ENCODE data around the gene KCNK1. TPM values are rescaled to one million over a fixed set of nuclear protein-coding genes. Genes with fewer than 3 reads are reported as not detected.
A peak's percentile ranks its signal among the peaks of the same experiment; 100 is the strongest.

Gene KCNK1
- total and polyA plus RNA-seq, 3 experiments from 2014 or later, result 1.1 to 1.4 TPM; not detected in 1

DNA sequence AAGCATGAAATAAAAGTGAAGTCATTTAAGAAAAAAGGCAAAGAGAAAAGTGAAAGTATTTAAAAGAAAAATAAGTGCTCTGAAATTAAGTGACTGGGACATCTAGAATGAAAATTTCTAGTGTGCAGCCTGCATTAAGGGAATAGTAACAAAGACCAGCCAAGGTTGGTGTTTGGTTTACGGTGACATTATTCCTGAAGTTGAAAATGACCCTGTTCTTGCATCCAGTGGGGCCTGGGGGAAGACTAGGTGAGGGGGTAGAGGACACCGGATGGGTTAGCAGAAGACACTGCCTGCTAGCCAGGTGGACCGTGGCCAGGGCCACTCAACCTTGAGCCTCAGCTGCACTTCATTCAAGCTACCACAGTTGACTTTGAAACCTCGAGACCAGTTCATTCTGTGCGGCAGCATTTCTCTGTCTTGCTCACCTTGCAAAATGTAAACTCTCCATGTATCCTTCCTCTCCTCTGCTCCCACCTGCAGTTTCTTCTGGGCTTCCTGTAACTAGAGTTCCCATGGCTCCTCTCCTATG is 14.3 kb upstream of the KCNK1 start:
- H3K4me1 ChIP-seq (ENCODE audit: insufficient read depth, low read length), result no peaks in the 10 kb centered on the region
- Mint-ChIP-seq H3K27ac (peak overlapping the region in 1 of 8 donors; percentile 58), H3K4me3 (peak overlapping the region in 3 of 7 donors; percentile 13 to 54 (median 22)), H3K36me3 (no peaks in the 10 kb centered on the region), H3K27me3 (peaks cover 1 to 13% of the 10 kb centered on the region in 2 donors), H3K4me1 (peaks cover 6 to 30% (median 19%) of the 10 kb centered on the region in 3 donors), H3K9me3 (peaks cover 0 to 4% (median 0%) of the 10 kb centered on the region in 5 donors)
- ChIA-PET POLR2A (no interaction called here), CTCF (no interaction called here)
- no peaks in the 10 kb centered on the region for H3K9me3 ChIP-seq (ENCODE audit: low read length)
- DNase-seq, result no peak
- H3K27ac ChIP-seq (ENCODE audit: low read depth, low read length), result no peak overlapping the region
- no peak overlapping the region for H3K4me3 ChIP-seq (ENCODE audit: low read length)
- no peaks in the 10 kb centered on the region for H3K27me3 ChIP-seq (ENCODE audit: insufficient read depth, low read length, poor library complexity, severe bottlenecking)
- H3K36me3 ChIP-seq (ENCODE audit: insufficient read depth, low read length), result no peaks in the 10 kb centered on the region

DNA sequence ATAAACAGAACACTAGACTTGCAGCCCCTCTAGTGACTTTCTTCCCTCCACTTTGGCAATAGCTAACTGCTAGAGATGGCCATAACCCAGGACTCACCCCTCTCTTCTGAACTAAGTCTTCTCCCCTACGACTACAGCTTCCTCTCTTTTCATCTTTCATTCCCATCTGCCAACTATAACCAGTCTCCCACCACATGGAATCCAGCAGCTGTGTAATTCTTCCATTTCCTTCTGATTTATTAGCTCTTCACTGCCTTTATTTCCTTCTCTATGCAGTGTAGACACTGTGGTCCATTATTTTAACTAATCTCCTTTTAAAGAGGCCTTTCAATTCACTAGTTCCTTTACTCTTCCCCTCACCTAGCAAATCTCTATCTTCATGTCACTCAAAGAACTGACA is 13.4 kb upstream of the KCNK1 start:
- no peak overlapping the region for H3K4me3 Mint-ChIP-seq
- Histone ChIP-seq H3K36me3 (ENCODE audit: insufficient read depth, low read length) (no peaks in the 10 kb centered on the region), H3K27ac (ENCODE audit: low read depth, low read length) (no peak overlapping the region), H3K4me3 (ENCODE audit: low read length) (no peak overlapping the region), H3K27me3 (ENCODE audit: insufficient read depth, low read length, poor library complexity, severe bottlenecking) (no peaks in the 10 kb centered on the region), H3K9me3 (ENCODE audit: low read length) (no peaks in the 10 kb centered on the region), H3K4me1 (ENCODE audit: insufficient read depth, low read length) (no peaks in the 10 kb centered on the region)
- POLR2A ChIA-PET, result no interaction called here
- H3K9me3 Mint-ChIP-seq, result peaks cover 0 to 4% (median 0%) of the 10 kb centered on the region in 5 donors
- no peaks in the 10 kb centered on the region for H3K36me3 Mint-ChIP-seq
- H3K27ac Mint-ChIP-seq, result no peak overlapping the region
- CTCF ChIA-PET, result no interaction called here
- DNase-seq, result no peak
- peaks cover 1 to 10% of the 10 kb centered on the region in 2 donors for H3K27me3 Mint-ChIP-seq
- H3K4me1 Mint-ChIP-seq, result peaks cover 6 to 30% (median 19%) of the 10 kb centered on the region in 3 donors

DNA sequence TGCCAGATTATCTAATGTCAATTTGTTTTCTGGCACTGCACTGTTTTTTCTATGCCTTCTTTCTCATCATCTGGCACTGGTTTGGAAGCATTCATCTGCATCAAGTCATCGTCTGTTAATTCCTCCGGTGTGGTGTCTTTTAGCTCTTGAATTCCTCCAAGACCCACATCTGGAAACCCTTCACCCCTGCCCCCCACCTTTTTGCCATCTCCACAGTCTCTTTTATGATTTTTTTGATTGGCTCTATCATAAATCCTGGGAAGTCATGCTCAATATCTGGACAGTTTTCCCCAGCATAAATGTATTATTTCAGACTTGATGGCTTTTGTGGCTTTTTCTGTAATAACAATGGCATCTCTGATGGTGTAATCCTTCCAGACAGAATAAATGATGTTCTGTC is 10.4 kb upstream of the KCNK1 start:
- DNase-seq, result no peak
- Histone ChIP-seq H3K4me3 (ENCODE audit: low read length) (no peak overlapping the region), H3K27me3 (ENCODE audit: insufficient read depth, low read length, poor library complexity, severe bottlenecking) (no peaks in the 10 kb centered on the region), H3K4me1 (ENCODE audit: insufficient read depth, low read length) (no peaks in the 10 kb centered on the region), H3K27ac (ENCODE audit: low read depth, low read length) (no peak overlapping the region), H3K36me3 (ENCODE audit: insufficient read depth, low read length) (no peaks in the 10 kb centered on the region), H3K9me3 (ENCODE audit: low read length) (no peaks in the 10 kb centered on the region)
- H3K4me1 Mint-ChIP-seq, result peaks cover 6 to 22% (median 17%) of the 10 kb centered on the region in 3 donors
- H3K27me3 Mint-ChIP-seq, result peaks cover 1 to 15% of the 10 kb centered on the region in 2 donors
- H3K36me3 Mint-ChIP-seq, result no peaks in the 10 kb centered on the region
- H3K27ac Mint-ChIP-seq, result no peak overlapping the region
- H3K9me3 Mint-ChIP-seq, result peaks cover 0 to 3% (median 0%) of the 10 kb centered on the region in 5 donors
- ChIA-PET CTCF (no interaction called here), POLR2A (no interaction called here)
- H3K4me3 Mint-ChIP-seq, result no peak overlapping the region

DNA sequence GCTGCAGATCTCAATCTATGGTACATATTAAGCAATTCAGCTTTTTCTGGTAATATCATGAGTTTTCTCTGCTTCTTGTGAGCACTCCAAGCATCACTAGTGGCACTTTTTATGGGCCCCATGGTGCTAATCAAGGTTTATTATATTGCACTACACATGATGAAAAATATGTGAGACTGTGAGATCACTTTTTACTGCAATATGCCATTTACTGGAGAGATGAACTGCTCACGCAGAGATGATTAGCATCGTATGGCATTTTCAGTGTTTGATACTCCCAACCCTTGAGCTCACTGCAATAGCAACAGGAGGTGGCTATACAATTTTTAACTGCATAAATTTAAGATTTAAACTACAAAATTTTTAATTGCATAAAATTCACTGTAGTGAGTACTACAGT is 8.7 kb upstream of the KCNK1 start:
- peaks cover 0 to 3% (median 0%) of the 10 kb centered on the region in 5 donors for H3K9me3 Mint-ChIP-seq
- no peaks in the 10 kb centered on the region for H3K36me3 ChIP-seq (ENCODE audit: insufficient read depth, low read length)
- H3K27ac ChIP-seq (ENCODE audit: low read depth, low read length), result no peak overlapping the region
- H3K4me3 Mint-ChIP-seq, result no peak overlapping the region
- H3K9me3 ChIP-seq (ENCODE audit: low read length), result no peaks in the 10 kb centered on the region
- H3K4me3 ChIP-seq (ENCODE audit: low read length), result no peak overlapping the region
- CTCF ChIA-PET, result no interaction called here
- no peak for DNase-seq
- H3K27me3 ChIP-seq (ENCODE audit: insufficient read depth, low read length, poor library complexity, severe bottlenecking), result no peaks in the 10 kb centered on the region
- no peaks in the 10 kb centered on the region for H3K36me3 Mint-ChIP-seq
- H3K4me1 Mint-ChIP-seq, result peaks cover 0 to 5% (median 3%) of the 10 kb centered on the region in 3 donors
- POLR2A ChIA-PET, result no interaction called here
- peaks cover 7 to 25% of the 10 kb centered on the region in 2 donors for H3K27me3 Mint-ChIP-seq
- H3K27ac Mint-ChIP-seq, result no peak overlapping the region
- no peaks in the 10 kb centered on the region for H3K4me1 ChIP-seq (ENCODE audit: insufficient read depth, low read length)

DNA sequence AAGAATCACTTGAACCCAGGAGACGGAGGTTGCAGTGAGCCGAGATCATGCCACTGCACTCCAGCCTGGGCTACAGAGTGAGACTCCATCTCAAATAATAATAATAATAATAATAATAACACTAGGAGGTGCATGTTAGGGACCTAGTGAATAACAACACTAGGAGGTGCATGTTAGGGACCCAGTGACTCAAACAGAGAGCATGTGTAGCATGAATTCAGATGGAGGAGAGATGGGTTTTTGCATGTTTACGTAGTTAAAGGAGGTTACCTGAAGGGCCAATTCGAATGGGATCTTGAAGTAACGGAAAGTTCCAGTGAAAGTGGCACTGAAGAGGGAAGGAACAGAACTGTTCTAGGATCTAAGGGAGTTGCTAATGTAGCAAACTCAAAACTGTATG is 7.1 kb upstream of the KCNK1 start:
- H3K27ac Mint-ChIP-seq, result no peak overlapping the region
- H3K4me1 ChIP-seq (ENCODE audit: insufficient read depth, low read length), result no peaks in the 10 kb centered on the region
- peaks cover 0 to 3% (median 0%) of the 10 kb centered on the region in 5 donors for H3K9me3 Mint-ChIP-seq

DNA sequence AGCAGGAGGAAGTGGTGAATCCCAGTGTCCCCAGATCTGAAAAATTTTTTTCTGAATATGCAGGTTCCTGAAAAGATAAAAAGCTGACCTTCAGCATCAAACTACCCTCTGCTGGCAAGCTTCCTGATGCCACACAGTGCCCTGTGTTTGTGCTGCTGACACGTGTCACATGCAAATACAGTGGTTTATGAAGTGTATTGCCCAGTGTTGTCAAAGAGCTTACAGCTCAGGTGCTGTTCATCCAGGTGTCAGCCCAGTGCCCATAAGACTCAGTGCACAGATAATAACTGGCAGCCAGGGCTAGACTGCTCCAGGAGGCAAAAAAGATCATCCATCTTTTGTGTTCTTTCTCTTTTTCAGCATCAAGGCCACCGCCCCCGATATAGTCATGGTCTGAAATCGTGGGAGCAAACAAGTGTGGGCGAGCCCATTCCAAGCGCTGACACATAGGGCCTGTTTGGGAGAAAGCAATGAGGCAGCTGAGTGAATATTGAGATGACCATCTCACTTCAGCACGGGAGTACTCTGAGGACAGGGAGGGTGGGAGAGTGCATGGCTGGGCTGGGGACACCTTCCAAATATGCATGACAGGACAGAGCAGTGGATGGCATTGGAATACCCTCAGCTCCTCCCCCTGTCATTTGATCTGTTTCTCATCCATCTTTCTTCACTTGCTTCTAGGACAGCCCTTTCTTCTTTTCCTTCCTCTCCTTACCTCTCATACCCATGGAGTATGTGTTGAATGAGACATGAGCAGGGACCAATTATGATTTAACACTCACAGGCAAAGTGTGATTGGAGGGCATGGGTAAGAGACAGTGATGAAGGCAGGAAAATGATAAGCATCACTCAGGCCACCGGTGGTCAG is 6.4 kb upstream of the KCNK1 start:
- Histone ChIP-seq H3K4me3 (ENCODE audit: low read length) (no peak overlapping the region), H3K36me3 (ENCODE audit: insufficient read depth, low read length) (no peaks in the 10 kb centered on the region), H3K27me3 (ENCODE audit: insufficient read depth, low read length, poor library complexity, severe bottlenecking) (no peaks in the 10 kb centered on the region), H3K27ac (ENCODE audit: low read depth, low read length) (no peak overlapping the region), H3K9me3 (ENCODE audit: low read length) (no peaks in the 10 kb centered on the region), H3K4me1 (ENCODE audit: insufficient read depth, low read length) (no peaks in the 10 kb centered on the region)
- Mint-ChIP-seq H3K27me3 (peaks cover 18 to 37% of the 10 kb centered on the region in 2 donors), H3K9me3 (peaks cover 0 to 3% (median 0%) of the 10 kb centered on the region in 5 donors), H3K4me3 (no peak overlapping the region), H3K4me1 (no peaks in the 10 kb centered on the region), H3K27ac (no peak overlapping the region), H3K36me3 (peaks cover 0 to 2% (median 0%) of the 10 kb centered on the region in 3 donors)
- no peak for DNase-seq
- CTCF ChIA-PET, result no interaction called here
- POLR2A ChIA-PET, result no interaction called here

More for the DNA sequence above, 7.1 kb upstream of the KCNK1 start:
- no peak overlapping the region for H3K4me3 Mint-ChIP-seq
- Histone ChIP-seq H3K9me3 (ENCODE audit: low read length) (no peaks in the 10 kb centered on the region), H3K27me3 (ENCODE audit: insufficient read depth, low read length, poor library complexity, severe bottlenecking) (no peaks in the 10 kb centered on the region), H3K4me3 (ENCODE audit: low read length) (no peak overlapping the region), H3K27ac (ENCODE audit: low read depth, low read length) (no peak overlapping the region), H3K36me3 (ENCODE audit: insufficient read depth, low read length) (no peaks in the 10 kb centered on the region)
- DNase-seq, result no peak
- H3K27me3 Mint-ChIP-seq, result peaks cover 12 to 30% of the 10 kb centered on the region in 2 donors
- POLR2A ChIA-PET, result no interaction called here
- H3K4me1 Mint-ChIP-seq, result no peaks in the 10 kb centered on the region
- H3K36me3 Mint-ChIP-seq, result peaks cover 0 to 2% (median 0%) of the 10 kb centered on the region in 3 donors
- CTCF ChIA-PET, result no interaction called here

DNA sequence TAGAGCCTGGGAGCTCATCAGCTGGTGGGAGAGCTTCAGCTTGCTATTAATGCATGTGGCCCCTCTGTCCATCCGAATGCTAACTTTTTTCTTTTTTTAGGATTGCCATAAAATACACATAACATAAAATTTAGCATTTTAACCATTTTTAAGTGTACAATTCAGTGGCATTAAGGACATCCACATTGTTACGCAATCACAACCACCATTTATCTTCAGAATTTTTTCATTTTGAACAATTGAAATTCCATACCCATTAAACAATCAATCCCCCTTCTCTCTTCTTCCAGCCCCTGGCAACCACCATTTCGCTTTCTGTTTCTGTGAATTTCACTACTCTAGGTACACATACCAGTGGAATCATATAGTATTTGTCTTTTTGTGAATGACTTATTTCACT is 4.9 kb upstream of the KCNK1 start:
- DNase-seq, result no peak
- Histone ChIP-seq H3K4me1 (ENCODE audit: insufficient read depth, low read length) (no peaks in the 10 kb centered on the region), H3K9me3 (ENCODE audit: low read length) (no peaks in the 10 kb centered on the region), H3K27ac (ENCODE audit: low read depth, low read length) (no peak overlapping the region), H3K36me3 (ENCODE audit: insufficient read depth, low read length) (no peaks in the 10 kb centered on the region), H3K4me3 (ENCODE audit: low read length) (no peak overlapping the region), H3K27me3 (ENCODE audit: insufficient read depth, low read length, poor library complexity, severe bottlenecking) (no peaks in the 10 kb centered on the region)
- CTCF ChIA-PET, result no interaction called here
- H3K27me3 Mint-ChIP-seq, result peaks cover 26 to 47% of the 10 kb centered on the region in 2 donors
- H3K9me3 Mint-ChIP-seq, result peaks cover 0 to 3% (median 0%) of the 10 kb centered on the region in 5 donors
- H3K4me1 Mint-ChIP-seq, result no peaks in the 10 kb centered on the region
- H3K36me3 Mint-ChIP-seq, result peaks cover 0 to 2% (median 0%) of the 10 kb centered on the region in 3 donors
- POLR2A ChIA-PET, result no interaction called here
- H3K27ac Mint-ChIP-seq, result no peak overlapping the region
- no peak overlapping the region for H3K4me3 Mint-ChIP-seq

DNA sequence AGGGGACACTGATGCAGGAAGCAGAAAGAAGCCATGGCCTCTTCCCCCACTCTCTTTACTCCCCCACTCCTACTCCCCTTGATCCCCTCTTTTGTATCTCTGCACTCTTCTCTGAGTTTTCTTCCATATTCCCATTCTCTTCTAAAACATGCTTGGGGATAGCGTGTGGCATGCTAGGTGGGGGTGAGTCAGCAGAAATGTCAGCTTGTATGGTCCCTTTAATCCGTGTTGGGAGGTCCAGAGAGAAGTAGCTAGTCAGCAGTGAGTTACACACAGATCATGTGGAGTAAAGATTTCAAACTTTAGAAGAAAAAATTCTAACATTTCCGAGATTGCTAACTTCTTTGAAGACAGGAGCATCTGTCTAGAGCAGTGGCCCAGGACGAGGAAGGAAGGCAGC is 4.0 kb upstream of the KCNK1 start:
- no peaks in the 10 kb centered on the region for H3K27me3 ChIP-seq (ENCODE audit: insufficient read depth, low read length, poor library complexity, severe bottlenecking)
- CTCF ChIA-PET, result no interaction called here
- Mint-ChIP-seq H3K27me3 (peaks cover 27 to 51% of the 10 kb centered on the region in 2 donors), H3K36me3 (peaks cover 0 to 2% (median 0%) of the 10 kb centered on the region in 3 donors), H3K9me3 (no peaks in the 10 kb centered on the region), H3K27ac (no peak overlapping the region), H3K4me3 (no peak overlapping the region), H3K4me1 (peaks cover 0 to 3% (median 0%) of the 10 kb centered on the region in 3 donors)
- no peak overlapping the region for H3K27ac ChIP-seq (ENCODE audit: low read depth, low read length)
- DNase-seq, result no peak
- no peaks in the 10 kb centered on the region for H3K4me1 ChIP-seq (ENCODE audit: insufficient read depth, low read length)
- POLR2A ChIA-PET, result no interaction called here
- no peaks in the 10 kb centered on the region for H3K9me3 ChIP-seq (ENCODE audit: low read length)
- no peaks in the 10 kb centered on the region for H3K36me3 ChIP-seq (ENCODE audit: insufficient read depth, low read length)
- no peak overlapping the region for H3K4me3 ChIP-seq (ENCODE audit: low read length)
